Measurements from ENCODE around the gene PRUNE2.
"Not testable (repeated sequence)": the region's sequence is repeated elsewhere in the genome, so short reads cannot be mapped to it uniquely, and the experiment has no call there.

PRUNE2 gene

GRCh38 chr9:76692458-76693129 lies 213.3 kb downstream of the PRUNE2 start:
- no peak for DNase-seq

- DNase-seq, result peak; percentile 59
These were observed 214.2 kb downstream of the PRUNE2 start for GRCh38 chr9:76691517-76692313.

- no peak for DNase-seq
These were observed 214.9 kb downstream of the PRUNE2 start for GRCh38 chr9:76690973-76691370.

GRCh38 chr9:76690246-76690972 lies 215.5 kb downstream of the PRUNE2 start:
- DNase-seq, result no peak

GRCh38 chr9:76688471-76689238 lies 217.3 kb downstream of the PRUNE2 start:
- no peak for DNase-seq

GRCh38 chr9:76687861-76688391 lies 218.0 kb downstream of the PRUNE2 start:
- DNase-seq, result no peak

GRCh38 chr9:76686756-76687155 lies 219.2 kb downstream of the PRUNE2 start:
- DNase-seq, result no peak

GRCh38 chr9:76684213-76684612 lies 221.7 kb downstream of the PRUNE2 start:
- no peak for DNase-seq

- no peak for DNase-seq
These were observed 224.4 kb downstream of the PRUNE2 start for GRCh38 chr9:76681556-76681955.

GRCh38 chr9:76680716-76681425 lies 225.0 kb downstream of the PRUNE2 start:
- no peak for DNase-seq

- no peak for DNase-seq
These were observed 228.3 kb downstream of the PRUNE2 start for GRCh38 chr9:76677481-76678055.

GRCh38 chr9:76676857-76677256 lies 229.1 kb downstream of the PRUNE2 start:
- no peak for DNase-seq

GRCh38 chr9:76667521-76667957 lies 238.4 kb downstream of the PRUNE2 start:
- no peak for DNase-seq

GRCh38 chr9:76665966-76666365 lies 239.9 kb downstream of the PRUNE2 start:
- not testable (repeated sequence) for DNase-seq

- DNase-seq, result no peak
These were observed 240.5 kb downstream of the PRUNE2 start for GRCh38 chr9:76665458-76665857.

GRCh38 chr9:76664120-76664519 lies 241.8 kb downstream of the PRUNE2 start:
- DNase-seq, result no peak

GRCh38 chr9:76662476-76663281 lies 243.2 kb downstream of the PRUNE2 start:
- DNase-seq, result no peak

- peak; percentile 26 for DNase-seq
These were observed 247.2 kb downstream of the PRUNE2 start for GRCh38 chr9:76658510-76659231.

GRCh38 chr9:76657265-76657664 lies 248.6 kb downstream of the PRUNE2 start:
- no peak for DNase-seq

Data from right kidney (tissue), 1 donor.